HG03196 (cell line): ENCODE results near the gene MSH2.
"Not testable (repeated sequence)": the region's sequence is repeated elsewhere in the genome, so short reads cannot be mapped to it uniquely, and the experiment has no call there.

Experiments used
- ATAC-seq: cut with Tn5 transposase; IDR thresholded peaks from one replicate; pipeline ENCODE4 v1.9.1; 2021; ENCODE audit not compliant: unreplicated experiment

Gene MSH2

GRCh38 chr2:47406649-47407330 lies 3.8 kb downstream of the MSH2 start:
- ATAC-seq: not testable (repeated sequence)

- ATAC-seq: not testable (repeated sequence)
Observed at GRCh38 chr2:47407976-47408375, 5.0 kb downstream of the MSH2 start.

DNA sequence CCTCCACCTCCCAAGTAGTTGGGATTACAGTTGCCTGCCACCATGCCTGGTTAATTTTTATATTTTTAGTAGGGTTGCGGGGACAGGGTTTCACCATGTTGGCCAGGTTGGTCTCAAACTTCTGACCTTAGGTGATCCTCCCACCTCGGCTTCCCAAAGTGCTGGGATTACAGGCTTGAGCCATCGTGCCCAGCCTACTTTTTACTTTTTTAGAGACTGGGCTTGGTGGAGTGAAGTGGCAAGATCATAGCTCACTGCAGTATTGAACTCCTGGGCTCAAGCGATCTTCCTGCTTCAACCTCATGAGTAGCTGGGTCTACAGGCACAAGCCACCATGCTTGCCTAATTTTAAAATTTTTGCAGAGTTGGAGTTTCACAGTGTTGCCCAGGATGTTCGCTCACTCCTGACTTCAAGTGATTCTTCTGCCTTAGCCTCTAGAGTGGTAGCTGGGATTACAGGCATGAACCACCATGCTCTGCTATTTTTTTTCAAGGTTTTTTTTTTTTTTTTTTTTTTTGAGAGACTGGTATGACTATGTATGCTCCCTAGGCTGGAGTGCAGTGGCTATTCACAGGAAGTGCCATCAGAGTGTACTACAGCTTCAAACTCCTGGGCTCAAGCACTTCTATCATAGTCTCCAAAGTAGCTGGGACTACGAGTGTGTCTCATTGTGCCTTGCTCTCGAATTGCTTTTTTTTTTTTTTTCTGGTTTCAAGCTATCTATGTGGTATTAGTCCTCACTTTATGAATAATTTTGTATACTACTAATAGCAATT lies 11.9 kb downstream of the MSH2 start:
- ATAC-seq: no peak

GRCh38 chr2:47420214-47420613 lies 17.3 kb downstream of the MSH2 start:
- no peak for ATAC-seq

- ATAC-seq: not testable (repeated sequence)
Observed at GRCh38 chr2:47420683-47421082, 17.7 kb downstream of the MSH2 start.

DNA sequence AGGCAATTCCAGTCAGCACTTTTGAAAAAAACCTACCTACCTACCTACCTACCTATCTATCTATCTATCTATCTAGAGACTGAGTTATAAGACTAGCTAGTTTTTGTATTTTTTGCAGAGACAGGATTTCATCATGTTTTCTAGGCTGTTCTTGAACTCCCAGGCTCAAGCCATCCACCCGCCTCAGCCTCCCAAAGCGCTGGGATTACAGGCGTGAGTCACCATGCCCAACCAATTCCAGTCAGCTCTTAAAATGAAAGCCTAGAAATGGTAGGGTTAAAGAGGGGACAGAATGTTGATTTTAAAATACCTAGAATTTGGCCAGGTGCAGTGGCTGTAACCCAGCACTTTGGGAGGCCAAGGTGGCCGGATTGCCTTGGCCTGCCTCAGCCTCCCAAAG lies 19.1 kb downstream of the MSH2 start:
- ATAC-seq: no peak

- ATAC-seq: no peak
Observed at GRCh38 chr2:47422560-47422959, 19.6 kb downstream of the MSH2 start.

DNA sequence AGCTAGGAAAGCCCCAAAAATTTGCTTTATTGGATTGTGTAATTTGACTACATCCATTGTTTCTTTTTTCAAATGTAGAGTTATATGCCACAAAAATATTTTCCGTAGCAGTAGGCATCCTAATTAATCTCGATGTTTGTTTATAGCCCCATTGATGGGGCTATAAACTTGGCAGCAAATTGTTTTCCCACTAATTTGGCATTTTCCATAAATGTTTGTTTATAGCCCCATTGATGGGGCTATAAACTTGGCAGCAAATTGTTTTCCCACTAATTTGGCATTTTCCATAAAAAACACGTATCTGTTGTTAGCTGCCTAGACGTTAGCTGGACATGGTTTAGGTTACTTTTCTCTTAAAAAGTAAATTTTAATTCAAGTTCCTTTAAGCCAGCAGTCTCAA lies 23.8 kb downstream of the MSH2 start:
- no peak for ATAC-seq

GRCh38 chr2:47429795-47430194 lies 26.8 kb downstream of the MSH2 start:
- ATAC-seq: no peak

GRCh38 chr2:47433006-47433405 lies 30.1 kb downstream of the MSH2 start:
- not testable (repeated sequence) for ATAC-seq

DNA sequence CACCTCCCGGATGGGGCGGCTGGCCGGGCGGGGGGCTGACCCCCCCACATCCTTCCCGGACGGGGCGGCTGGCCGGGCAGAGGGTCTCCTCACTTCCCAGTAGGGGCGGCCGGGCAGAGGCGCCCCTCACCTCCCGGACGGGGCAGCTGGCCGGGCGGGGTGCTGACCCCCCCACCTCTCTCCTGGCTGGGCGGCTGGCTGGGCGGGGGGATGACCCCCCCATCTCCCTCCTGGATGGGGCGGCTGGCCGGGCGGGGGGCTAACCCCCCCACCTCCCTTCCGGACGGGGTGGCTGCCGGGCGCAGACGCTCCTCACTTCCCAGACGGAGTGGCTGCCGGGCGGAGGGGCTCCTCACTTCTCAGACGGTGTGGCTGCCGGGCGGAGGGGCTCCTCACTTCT lies 30.5 kb downstream of the MSH2 start:
- not testable (repeated sequence) for ATAC-seq

DNA sequence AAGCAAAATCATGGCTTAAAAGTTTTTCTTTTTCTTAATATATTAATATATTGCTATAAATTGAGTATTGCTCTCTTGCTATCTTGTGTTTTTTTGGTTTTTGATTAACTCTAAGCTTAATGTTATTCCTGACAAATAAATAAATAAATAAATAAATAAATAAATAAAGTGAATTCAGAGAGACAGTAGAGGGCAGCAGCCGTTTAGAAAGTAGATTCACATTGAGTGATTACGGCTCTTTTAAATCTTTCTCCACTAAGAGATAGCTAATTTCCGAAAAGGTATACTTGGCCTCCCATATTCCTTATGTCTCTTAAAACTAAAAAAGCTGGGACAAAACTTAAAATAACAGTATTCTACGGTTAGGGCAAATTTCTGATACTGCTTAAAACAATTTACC lies 34.3 kb downstream of the MSH2 start:
- ATAC-seq: no peak

- no peak for ATAC-seq
Observed at GRCh38 chr2:47438106-47438505, 35.1 kb downstream of the MSH2 start.

DNA sequence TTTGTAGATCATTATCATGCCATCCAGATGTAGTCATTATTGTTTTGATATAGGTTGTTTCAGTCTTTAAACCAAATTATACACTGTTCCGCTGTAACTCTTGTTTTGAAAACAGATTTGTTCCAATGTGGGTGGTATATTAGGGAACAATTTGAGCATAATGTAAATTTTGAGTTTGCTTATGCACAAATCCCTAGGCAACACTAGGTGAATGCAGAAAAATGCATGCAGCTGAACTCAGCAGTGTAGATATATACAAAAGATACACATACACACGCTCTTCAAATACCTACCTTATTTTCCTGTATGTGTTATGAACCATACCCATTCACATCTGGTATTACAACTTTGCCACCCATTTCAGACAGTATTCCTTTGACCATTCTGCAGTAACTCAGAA lies 35.8 kb downstream of the MSH2 start:
- no peak for ATAC-seq

DNA sequence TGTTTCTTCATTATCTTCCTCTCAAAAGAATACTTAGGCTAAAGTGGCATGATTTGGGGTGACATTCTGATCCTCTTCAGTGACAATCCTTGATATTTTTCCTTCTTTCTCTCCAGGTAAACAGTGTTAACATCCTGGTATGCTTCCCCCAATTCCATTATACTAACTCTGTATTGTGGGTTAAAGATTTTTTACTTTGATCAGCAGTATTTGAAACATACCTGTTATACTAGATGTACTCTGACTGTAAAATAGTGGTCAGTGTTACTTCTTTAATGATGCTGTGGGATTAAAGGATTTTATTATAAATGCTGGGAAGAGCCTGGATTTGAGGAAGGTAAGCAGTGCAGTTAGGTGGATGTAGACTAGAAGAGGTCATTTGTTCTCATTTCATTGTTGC lies 48.8 kb downstream of the MSH2 start:
- ATAC-seq: no peak

DNA sequence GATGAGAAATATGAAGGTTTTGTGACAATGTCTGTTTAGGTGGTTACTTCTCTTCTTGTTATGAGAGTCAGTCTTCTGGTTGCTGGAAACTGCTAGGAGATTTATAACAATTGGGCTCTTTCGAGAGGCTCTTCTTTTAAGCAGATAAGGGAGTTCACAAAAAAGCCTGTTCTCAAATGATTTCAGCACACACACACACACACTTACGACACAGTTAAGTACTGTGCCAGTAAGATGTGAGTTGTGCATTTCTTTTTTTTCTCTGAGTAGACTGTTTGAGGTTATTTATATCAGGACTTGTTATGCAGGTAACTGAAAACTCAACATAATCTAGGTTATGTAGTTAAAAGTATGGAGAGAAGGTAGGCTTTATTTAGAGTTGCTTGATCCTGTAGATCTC lies 49.8 kb downstream of the MSH2 start:
- no peak for ATAC-seq

- ATAC-seq: not testable (repeated sequence)
Observed at GRCh38 chr2:47454818-47455217, 51.9 kb downstream of the MSH2 start.

GRCh38 chr2:47455411-47455810 lies 52.5 kb downstream of the MSH2 start:
- ATAC-seq: no peak

DNA sequence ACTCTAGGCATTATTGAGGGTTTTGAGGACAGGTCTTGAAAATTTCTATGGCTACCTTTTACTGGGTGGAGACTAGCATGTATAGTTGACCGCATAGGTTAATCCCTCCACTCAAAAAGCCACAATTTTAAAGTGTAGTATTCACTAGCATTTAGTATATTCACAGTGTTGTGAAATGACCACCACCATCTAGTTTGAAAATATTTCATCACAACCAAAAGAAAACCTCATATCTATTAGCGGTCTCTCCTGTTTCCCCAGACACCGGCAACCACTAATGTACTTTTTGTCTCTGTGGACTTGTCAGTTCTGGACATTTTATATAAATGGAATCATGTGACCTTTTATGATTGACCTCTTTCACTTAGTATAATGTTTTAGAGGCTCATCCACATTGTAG lies 53.9 kb downstream of the MSH2 start:
- no peak for ATAC-seq

DNA sequence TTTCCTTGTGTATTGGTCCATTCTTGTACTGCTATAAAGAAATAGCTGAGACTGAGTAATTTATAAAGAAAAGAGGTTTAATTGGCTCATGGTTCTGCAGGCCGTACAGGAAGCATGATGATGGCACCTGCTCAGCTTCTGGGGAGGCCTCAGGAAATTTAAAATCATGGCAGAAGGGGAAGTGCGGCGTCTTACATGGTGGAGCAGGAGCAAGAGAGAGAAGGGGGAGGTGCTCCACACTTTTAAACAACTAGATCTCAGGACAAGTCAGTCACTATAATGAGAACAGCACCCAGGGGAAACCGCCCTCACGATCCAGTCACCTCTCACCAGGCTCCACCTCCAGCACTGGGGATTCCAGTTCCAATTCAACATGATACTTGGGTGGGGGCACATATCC lies 54.3 kb downstream of the MSH2 start:
- ATAC-seq: no peak

GRCh38 chr2:47459021-47459420 lies 56.1 kb downstream of the MSH2 start:
- ATAC-seq: no peak

DNA sequence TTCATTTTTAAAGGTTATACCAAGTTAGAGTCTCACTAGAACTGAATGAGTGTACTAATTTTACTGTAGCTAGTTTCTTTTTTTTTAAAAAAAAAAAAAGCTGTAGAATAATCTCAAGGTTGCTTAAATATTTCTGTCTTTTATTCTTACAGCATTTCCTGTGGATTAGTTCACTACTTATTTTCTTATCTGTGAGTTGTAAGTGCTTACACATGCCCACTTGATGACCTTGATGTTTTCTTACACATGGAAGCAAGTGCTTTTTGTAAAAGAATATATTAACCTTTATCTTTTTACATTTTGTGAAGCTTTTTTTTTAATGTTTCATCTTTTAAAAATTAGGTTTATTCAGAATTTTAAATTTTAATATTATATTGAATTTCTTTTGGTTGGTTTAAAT lies 57.8 kb downstream of the MSH2 start:
- no peak for ATAC-seq
